Measurements from ENCODE around the gene PLCB4. TPM values are rescaled to one million over a fixed set of nuclear protein-coding genes. Genes with fewer than 3 reads are reported as not detected.
A peak's percentile ranks its signal among the peaks of the same experiment; 100 is the strongest.

The PLCB4 gene
- total and polyA plus RNA-seq, 2 experiments from 2014 or later: 31.6 to 39.2 TPM

DNA sequence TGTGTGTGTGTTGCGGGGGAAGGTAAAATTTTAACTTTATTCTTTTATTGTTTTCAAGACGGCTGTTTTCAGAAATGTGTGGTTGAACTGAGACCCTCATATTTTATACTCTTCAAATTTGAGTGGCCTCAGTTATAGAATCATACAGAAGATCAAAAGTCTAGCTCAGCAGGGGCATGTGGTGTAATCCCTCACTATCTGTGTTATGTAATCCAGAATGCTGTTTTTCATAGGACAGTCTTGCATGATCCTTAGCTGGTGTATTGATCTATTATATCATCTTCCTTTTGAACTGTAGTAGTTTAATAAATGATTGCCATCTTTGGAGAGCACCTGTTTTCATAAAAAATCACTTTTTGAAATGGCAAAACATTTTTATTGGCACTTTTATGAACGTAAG is 1.4 kb downstream of the PLCB4 start:
- H3K27ac ChIP-seq: no peak overlapping the region
- H3K27me3 ChIP-seq: no peaks in the 10 kb centered on the region
- peak overlapping the region; percentile 96 for H3K4me3 ChIP-seq
- TF ChIP-seq, protein P1, sequence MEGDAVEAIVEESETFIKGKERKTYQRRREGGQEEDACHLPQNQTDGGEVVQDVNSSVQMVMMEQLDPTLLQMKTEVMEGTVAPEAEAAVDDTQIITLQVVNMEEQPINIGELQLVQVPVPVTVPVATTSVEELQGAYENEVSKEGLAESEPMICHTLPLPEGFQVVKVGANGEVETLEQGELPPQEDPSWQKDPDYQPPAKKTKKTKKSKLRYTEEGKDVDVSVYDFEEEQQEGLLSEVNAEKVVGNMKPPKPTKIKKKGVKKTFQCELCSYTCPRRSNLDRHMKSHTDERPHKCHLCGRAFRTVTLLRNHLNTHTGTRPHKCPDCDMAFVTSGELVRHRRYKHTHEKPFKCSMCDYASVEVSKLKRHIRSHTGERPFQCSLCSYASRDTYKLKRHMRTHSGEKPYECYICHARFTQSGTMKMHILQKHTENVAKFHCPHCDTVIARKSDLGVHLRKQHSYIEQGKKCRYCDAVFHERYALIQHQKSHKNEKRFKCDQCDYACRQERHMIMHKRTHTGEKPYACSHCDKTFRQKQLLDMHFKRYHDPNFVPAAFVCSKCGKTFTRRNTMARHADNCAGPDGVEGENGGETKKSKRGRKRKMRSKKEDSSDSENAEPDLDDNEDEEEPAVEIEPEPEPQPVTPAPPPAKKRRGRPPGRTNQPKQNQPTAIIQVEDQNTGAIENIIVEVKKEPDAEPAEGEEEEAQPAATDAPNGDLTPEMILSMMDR (IDR thresholded peaks at IDR 0.05; ENCODE audit: low read depth, low read length): no peak
- H3K4me1 ChIP-seq (ENCODE audit: low read depth): peaks cover 39% of the 10 kb centered on the region
- H3K9me3 ChIP-seq (ENCODE audit: low read depth): no peaks in the 10 kb centered on the region
- no peaks in the 10 kb centered on the region for H3K36me3 ChIP-seq
- no peak for DNase-seq (ENCODE audit: low read depth in 1 of 2, low spot score in 1 of 2)

DNA sequence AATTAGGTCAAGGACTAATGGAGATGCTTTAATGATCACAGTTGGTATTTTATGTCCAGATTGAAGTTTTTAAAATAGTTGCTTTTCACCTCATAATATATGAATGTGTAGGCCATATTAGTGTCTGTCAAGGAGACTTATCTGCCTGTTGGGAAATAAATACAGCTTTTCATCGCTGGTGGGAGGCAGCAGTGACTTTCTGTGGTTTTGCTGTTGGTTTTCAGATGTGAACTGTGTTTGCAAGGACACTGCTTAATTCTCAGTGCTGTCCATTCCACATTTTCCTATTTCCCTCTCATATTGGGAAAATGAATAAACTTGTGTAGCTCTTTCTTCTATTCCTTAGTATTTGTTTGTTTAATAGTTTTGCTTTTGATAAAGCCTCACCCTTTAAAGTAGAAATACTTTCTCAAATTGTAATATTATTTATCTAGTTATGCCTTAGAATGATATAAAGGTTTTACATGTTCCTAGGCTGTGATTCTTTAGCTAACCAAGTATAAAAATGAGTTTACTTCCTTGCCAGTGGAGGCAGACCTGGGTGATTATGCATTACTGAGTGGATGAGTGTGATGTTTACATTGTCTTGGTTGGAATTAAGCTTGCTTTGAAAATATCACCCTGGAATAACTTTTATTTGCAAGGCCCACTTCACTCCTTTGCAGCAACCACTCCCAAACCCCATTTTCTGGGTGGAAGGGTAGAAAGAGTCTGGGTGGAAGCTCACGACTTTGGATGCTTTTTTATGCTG is 3.3 kb downstream of the PLCB4 start:
- Histone ChIP-seq H3K9me3 (ENCODE audit: low read depth) (no peaks in the 10 kb centered on the region), H3K4me1 (ENCODE audit: low read depth) (peaks cover 38% of the 10 kb centered on the region), H3K27me3 (no peaks in the 10 kb centered on the region), H3K27ac (peak overlapping the region; percentile 1), H3K36me3 (no peaks in the 10 kb centered on the region), H3K4me3 (no peak overlapping the region)
- TF ChIP-seq, protein P1 (IDR thresholded peaks at IDR 0.05; ENCODE audit: low read depth, low read length): no peak
- DNase-seq (ENCODE audit: low read depth in 1 of 2, low spot score in 1 of 2): peak in 1 of 2 donors; percentile 40

DNA sequence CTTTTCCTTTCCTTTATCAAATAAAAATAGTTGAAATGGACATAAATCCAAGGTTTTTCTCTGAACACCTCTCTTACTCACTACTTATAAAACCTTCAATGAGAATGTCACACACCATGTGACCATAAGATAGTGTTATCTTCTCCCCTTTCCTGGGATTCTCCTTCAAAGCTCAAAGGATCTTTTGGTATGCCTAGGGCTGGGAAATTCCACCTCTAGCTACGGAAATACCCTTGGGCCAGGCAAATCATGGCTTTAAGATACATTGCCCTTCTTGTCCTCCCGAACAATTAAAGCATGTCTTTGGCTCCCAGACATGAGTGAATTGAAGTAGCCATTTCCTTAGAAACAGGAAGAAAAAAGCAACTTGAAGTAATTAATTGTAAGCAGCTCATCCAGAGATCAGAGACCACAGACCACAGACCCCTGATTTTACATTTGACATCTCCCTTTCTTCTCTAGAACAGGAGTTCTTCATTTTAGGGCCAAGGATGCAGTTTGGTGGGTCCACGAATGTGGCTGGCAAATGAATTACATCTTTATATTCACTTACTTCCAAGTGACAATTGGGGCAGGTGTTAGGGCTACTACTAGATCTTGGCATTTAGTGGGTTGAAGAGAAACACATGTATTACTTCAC is 4.1 kb downstream of the PLCB4 start:
- H3K4me1 ChIP-seq (ENCODE audit: low read depth): peaks cover 36% of the 10 kb centered on the region
- no peaks in the 10 kb centered on the region for H3K9me3 ChIP-seq (ENCODE audit: low read depth)
- DNase-seq (ENCODE audit: low read depth in 1 of 2, low spot score in 1 of 2): no peak
- TF ChIP-seq, protein P1 (IDR thresholded peaks at IDR 0.05; ENCODE audit: low read depth, low read length): no peak
- H3K36me3 ChIP-seq: no peaks in the 10 kb centered on the region
- H3K27ac ChIP-seq: peak overlapping the region; percentile 40
- no peak overlapping the region for H3K4me3 ChIP-seq
- H3K27me3 ChIP-seq: no peaks in the 10 kb centered on the region

DNA sequence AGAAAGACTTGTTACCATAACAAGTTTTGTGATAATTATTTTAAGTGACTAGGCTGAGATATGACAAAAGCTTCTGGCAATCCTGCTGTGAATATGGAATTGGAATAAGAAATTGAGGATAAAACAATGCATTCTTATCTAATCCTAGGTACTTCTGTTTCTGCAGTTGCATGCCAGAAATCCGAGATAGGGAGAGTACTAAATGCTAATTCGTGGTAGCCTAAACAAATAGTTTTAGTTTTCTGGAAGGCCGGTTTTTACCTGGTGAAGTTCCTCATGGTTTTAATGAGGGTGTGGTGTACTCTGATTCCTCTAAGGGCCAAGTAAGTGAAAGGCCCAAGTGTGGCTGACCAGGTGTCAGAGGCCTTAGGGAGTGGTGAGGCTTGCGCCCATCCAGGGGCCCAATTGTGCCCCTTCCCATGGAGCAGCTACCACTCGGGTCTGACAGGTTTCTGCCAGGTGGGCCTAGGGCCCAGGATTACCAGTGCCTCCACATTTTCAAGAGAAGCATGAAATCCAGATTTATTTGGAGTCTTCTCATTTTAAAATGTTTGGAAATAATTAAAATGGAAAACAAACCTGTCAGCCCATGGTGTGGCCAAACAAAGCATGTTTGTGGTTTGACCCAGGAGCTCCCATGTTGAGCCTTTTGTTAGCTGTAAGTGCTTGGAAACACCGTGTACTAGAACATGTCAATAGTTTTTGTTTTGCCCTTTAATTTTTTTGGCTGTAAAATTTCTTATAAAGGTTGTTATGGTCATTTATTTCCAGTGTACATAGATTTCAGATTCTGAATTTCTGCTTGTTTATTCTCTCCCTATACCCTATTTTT is 6.6 kb downstream of the PLCB4 start:
- Histone ChIP-seq H3K27me3 (no peaks in the 10 kb centered on the region), H3K4me1 (ENCODE audit: low read depth) (peaks cover 28% of the 10 kb centered on the region), H3K9me3 (ENCODE audit: low read depth) (no peaks in the 10 kb centered on the region), H3K36me3 (no peaks in the 10 kb centered on the region), H3K27ac (no peak overlapping the region), H3K4me3 (no peak overlapping the region)
- TF ChIP-seq, protein P1 (IDR thresholded peaks at IDR 0.05; ENCODE audit: low read depth, low read length): no peak
- DNase-seq (ENCODE audit: low read depth in 1 of 2, low spot score in 1 of 2): no peak

DNA sequence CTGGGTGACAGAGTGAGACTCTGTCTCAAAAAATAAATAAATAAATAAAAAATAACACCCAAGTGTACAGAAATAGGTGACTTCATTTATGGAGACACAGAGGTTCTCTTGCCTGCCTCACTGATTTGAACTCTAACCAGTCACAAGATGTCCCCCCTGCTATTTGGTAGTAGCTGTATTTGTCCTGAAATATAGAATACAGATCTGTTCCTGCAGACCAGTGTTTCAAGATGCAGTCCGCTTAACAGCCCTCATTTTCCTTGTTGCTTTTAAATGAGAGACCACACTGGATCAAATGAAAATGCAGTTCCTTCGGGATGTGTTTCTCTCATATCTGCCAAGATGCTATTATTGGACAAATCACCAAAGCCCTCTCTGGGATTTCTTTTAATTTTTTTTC is 7.6 kb downstream of the PLCB4 start:
- no peak overlapping the region for H3K27ac ChIP-seq
- H3K27me3 ChIP-seq: no peaks in the 10 kb centered on the region
- H3K36me3 ChIP-seq: no peaks in the 10 kb centered on the region
- peak in 1 of 2 donors; percentile 7 for DNase-seq (ENCODE audit: low read depth in 1 of 2, low spot score in 1 of 2)
- H3K9me3 ChIP-seq (ENCODE audit: low read depth): no peaks in the 10 kb centered on the region
- H3K4me3 ChIP-seq: no peak overlapping the region
- TF ChIP-seq, protein P1 (IDR thresholded peaks at IDR 0.05; ENCODE audit: low read depth, low read length): no peak
- H3K4me1 ChIP-seq (ENCODE audit: low read depth): peaks cover 24% of the 10 kb centered on the region

Measured in cardiac muscle cell (in vitro differentiated cells and primary cell).